HepG2 (cell line): ENCODE results near the gene EYA2. TPM values are rescaled to one million over a fixed set of nuclear protein-coding genes. Genes with fewer than 3 reads are reported as not detected.

ENCODE experiments used
- ATAC-seq: fragments of 200-7000 bp; cut with Tn5 transposase; 3 replicates; pipeline ENCODE4 v1.9.1; 2020; ENCODE audit warnings: mild to moderate bottlenecking, moderate library complexity
- BruUV-seq: library from RNA; stranded (reverse); fragments of 400-500 nt; replicated peaks from 2 replicates; lab custom pipeline; 2021; lab: Mats Ljungman, UMichigan
- CTCF ChIA-PET: fragments of 300-600 bp; formaldehyde crosslinking; extraction: SDS; loops from one replicate; lab custom pipeline; 2021; ENCODE audit warnings: low total read pairs, inconsistent platforms, low intra/inter-chr PET ratio; lab: Yijun Ruan, JAX
- POLR2A ChIA-PET: fragments of 350-600 bp; sonication (Branson Sonifier 250); formaldehyde crosslinking; loops from one replicate; lab custom pipeline; 2020; ENCODE audit warnings: antibody characterized with exemption, inconsistent platforms; lab: Yijun Ruan, JAX
- DNase-seq: peaks from one replicate; pipeline ENCODE4 v3.0.0-alpha.2; 2015; ENCODE audit warnings: low spot score
- FAIRE-seq: peaks from 3 replicates; lab custom pipeline; 2011; peaks lifted over from hg19 to GRCh38; lab: Jason Lieb, UNC
- H2AFZ ChIP-seq: one replicate; pipeline ENCODE4 v1.6.1; 2011; ENCODE audit warnings: low read length, inconsistent platforms
- H3K27ac ChIP-seq: fragments of 300-600 bp; 3 replicates; pipeline ENCODE4 v1.8.0; 2011; ENCODE audit warnings: mixed run types, mild to moderate bottlenecking, mixed read lengths, low read length, inconsistent platforms; ENCODE audit not compliant: insufficient read depth; ENCODE audit errors: extremely low read length
- H3K27me3 ChIP-seq, 2 experiments: fragments of 200-600 bp in 1 of 2; 2 replicates in 1 of 2; 3 replicates in 1 of 2; pipeline versions ENCODE4 v1.6.0 to v1.8.0; 2011; ENCODE audit warnings: low read length in 2 of 2, mild to moderate bottlenecking in 2 of 2, moderate library complexity in 2 of 2, inconsistent platforms in 1 of 2; ENCODE audit not compliant: insufficient read depth in 2 of 2, control insufficient read depth in 1 of 2
- H3K36me3 ChIP-seq, 2 experiments: fragments of 200-600 bp in 1 of 2; replicated peaks in 1 of 2; 2 replicates in 1 of 2; 3 replicates in 1 of 2; pipeline versions ENCODE4 v1.5.1 to v1.8.0; 2011; ENCODE audit warnings: low read length in 2 of 2, inconsistent platforms in 1 of 2; ENCODE audit not compliant: insufficient read depth in 2 of 2, control insufficient read depth in 1 of 2
- H3K4me1 ChIP-seq: 2 replicates; pipeline ENCODE4 v1.5.1; 2012; ENCODE audit warnings: low read length, inconsistent platforms; ENCODE audit not compliant: insufficient read depth
- H3K4me2 ChIP-seq: 2 replicates; pipeline ENCODE4 v1.6.0; 2011; ENCODE audit warnings: low read depth, low read length, inconsistent platforms
- H3K4me3 ChIP-seq, 3 experiments: fragments of 200-600 bp in 1 of 3; sonication (generic), shearing (Covaris generic) in 1 of 3; replicated peaks in 1 of 3; 2 replicates each; pipeline ENCODE4 v1.5.1; 2011 to 2016; ENCODE audit warnings: low read length in 3 of 3, inconsistent platforms in 2 of 3, low read depth in 2 of 3, mild to moderate bottlenecking in 2 of 3, control low read depth in 1 of 3, mixed read lengths in 1 of 3; ENCODE audit not compliant: insufficient read depth in 1 of 3
- H3K79me2 ChIP-seq: one replicate; pipeline ENCODE4 v1.6.1; 2011; ENCODE audit warnings: low read length, inconsistent platforms; ENCODE audit not compliant: insufficient read depth
- H3K9ac ChIP-seq: 2 replicates; pipeline ENCODE4 v1.6.0; 2011; ENCODE audit warnings: mild to moderate bottlenecking, low read depth, low read length, inconsistent platforms; ENCODE audit not compliant: insufficient read depth
- H3K9me3 ChIP-seq: 2 replicates; pipeline ENCODE4 v1.5.1; 2012; ENCODE audit warnings: mild to moderate bottlenecking, low read length
- H4K20me1 ChIP-seq: 2 replicates; pipeline ENCODE4 v1.6.0; 2011; ENCODE audit warnings: inconsistent platforms, mild to moderate bottlenecking, low read length, moderate library complexity; ENCODE audit not compliant: insufficient read depth
- AHR ChIP-seq: IDR thresholded peaks from 2 replicates; pipeline ENCODE4 v1.6.1; 2018; ENCODE audit warnings: missing genetic modification reagents, missing compliant biosample characterization
- CENPX ChIP-seq: sonication (generic); formaldehyde crosslinking; IDR thresholded peaks from 2 replicates; pipeline ENCODE4 v1.9.0; 2021; ENCODE audit warnings: mild to moderate bottlenecking, missing genetic modification reagents, moderate library complexity
- IKZF4 ChIP-seq: sonication (generic); formaldehyde crosslinking; IDR thresholded peaks from 2 replicates; pipeline ENCODE4 v1.5.1; 2020; ENCODE audit warnings: borderline replicate concordance, mild to moderate bottlenecking, low read depth, missing genetic modification reagents; ENCODE audit errors: not compliant biosample characterization
- KLF6 ChIP-seq: IDR thresholded peaks from 2 replicates; pipeline ENCODE4 v1.8.0; 2016; ENCODE audit warnings: missing biosample characterization, missing genetic modification reagents
- NAIF1 ChIP-seq: sonication (generic); formaldehyde crosslinking; IDR thresholded peaks from 2 replicates; pipeline ENCODE4 v1.5.0; 2020; ENCODE audit warnings: mild to moderate bottlenecking, missing genetic modification reagents, borderline replicate concordance
- REXO4 ChIP-seq: sonication (generic); formaldehyde crosslinking; IDR thresholded peaks from 2 replicates; pipeline ENCODE4 v1.8.0; 2022; ENCODE audit warnings: missing genetic modification reagents, mild to moderate bottlenecking, borderline replicate concordance
- TAF15 ChIP-seq: fragments of 200-400 bp; formaldehyde crosslinking; IDR thresholded peaks from one replicate; pipeline ENCODE4 v1.6.1; 2018; ENCODE audit warnings: mild to moderate bottlenecking, low read depth, low read length; ENCODE audit not compliant: poor library complexity, severe bottlenecking
- TBP ChIP-seq: sonication (generic); formaldehyde crosslinking; IDR thresholded peaks from 2 replicates; pipeline ENCODE4 v1.5.0; 2020; ENCODE audit warnings: missing genetic modification reagents
- ZMYM3 ChIP-seq: sonication (generic); formaldehyde crosslinking; IDR thresholded peaks from 2 replicates; pipeline ENCODE4 v1.5.1; 2020; ENCODE audit warnings: mild to moderate bottlenecking, missing genetic modification reagents
- ZNF24 ChIP-seq: fragments of 450-650 bp; IDR thresholded peaks from 2 replicates; pipeline ENCODE4 v1.6.1; 2017; ENCODE audit warnings: antibody characterized with exemption, mild to moderate bottlenecking
- ZNF331 ChIP-seq: sonication (generic); formaldehyde crosslinking; IDR thresholded peaks from 2 replicates; pipeline ENCODE4 v1.4.0; 2020; ENCODE audit warnings: missing genetic modification reagents
- ZNF383 ChIP-seq: sonication (generic); formaldehyde crosslinking; IDR thresholded peaks from 2 replicates; pipeline ENCODE4 v1.4.0; 2020; ENCODE audit warnings: missing genetic modification reagents, mild to moderate bottlenecking, borderline replicate concordance
- ZNF543 ChIP-seq: sonication (generic); formaldehyde crosslinking; IDR thresholded peaks from 2 replicates; pipeline ENCODE4 v1.4.0; 2020; ENCODE audit warnings: mild to moderate bottlenecking, missing genetic modification reagents
- ZNF672 ChIP-seq: sonication (generic); formaldehyde crosslinking; IDR thresholded peaks from 2 replicates; pipeline ENCODE4 v1.8.1; 2022; ENCODE audit warnings: missing genetic modification reagents
- ZNF749 ChIP-seq: sonication (generic); formaldehyde crosslinking; IDR thresholded peaks from 2 replicates; pipeline ENCODE4 v1.8.0; 2022; ENCODE audit warnings: mild to moderate bottlenecking, missing genetic modification reagents, moderate library complexity, borderline replicate concordance
- ZNF782 ChIP-seq: sonication (generic); formaldehyde crosslinking; IDR thresholded peaks from 2 replicates; pipeline ENCODE4 v1.4.0; 2020; ENCODE audit warnings: missing genetic modification reagents, mild to moderate bottlenecking, borderline replicate concordance
- WGBS: methylation state at CpG from one replicate; pipeline ENCODE4 v1.1.6; 2017; ENCODE audit warnings: low lambda C conversion rate; 5-methylcytosine and 5-hydroxymethylcytosine counted together
- in situ Hi-C: cut with HindIII; loops from 2 replicates; pipeline ENCODE4 v1.10.0; 2017; ENCODE audit warnings: low pct_unique_long_range_greater_than_20kb; ENCODE audit not compliant: extremely low pct_ligation_motif_present
- intact Hi-C: fragments of 100-400 bp; cut with micrococcal nuclease; formaldehyde crosslinking; loops from one replicate; pipeline ENCODE4 v1.10.0; 2022; ENCODE audit not compliant: unreplicated experiment
- polyA plus RNA-seq, 8 experiments: library from polyadenylated mRNA; depleted of rRNA in 3 of 8; stranded (reverse) in 7 of 8; unstranded in 1 of 8; fragments of >200 nt; fragmentation: Illumina TruSeq in 4 of 8; extraction: Trizol in 4 of 8; gene quantifications; 2 replicates each; pipeline versions ENCODE4 v1.2.1 to v1.2.3, GENCODE V29; 2011 to 2016; ENCODE audit warnings: low read depth in 4 of 8, missing spikeins in 1 of 8, mixed read lengths in 1 of 8; ENCODE audit not compliant: insufficient read depth in 1 of 8
- total RNA-seq, 5 experiments: library from RNA; depleted of rRNA; stranded (reverse); fragments of >200 nt; fragmentation: Illumina TruSeq; extraction: Trizol; gene quantifications; 2 replicates each; pipeline ENCODE4 v1.2.3, GENCODE V29; 2016; ENCODE audit warnings: low read depth in 1 of 5
- TF ChIP-seq, protein P1 (sequence below): sonication (generic); formaldehyde crosslinking; IDR thresholded peaks from 2 replicates; pipeline ENCODE4 v1.4.0; 2020; ENCODE audit warnings: missing genetic modification reagents
- TF ChIP-seq, protein P2 (sequence below): sonication (generic); formaldehyde crosslinking; IDR thresholded peaks from 2 replicates; pipeline ENCODE4 v1.5.1; 2020; ENCODE audit warnings: missing genetic modification reagents, mild to moderate bottlenecking, borderline replicate concordance

Gene EYA2
- total and polyA plus RNA-seq, 2 of the 13 experiments (the other 11 are each of a cell fraction or from before 2014, with no cell fraction given) = not detected

DNA sequence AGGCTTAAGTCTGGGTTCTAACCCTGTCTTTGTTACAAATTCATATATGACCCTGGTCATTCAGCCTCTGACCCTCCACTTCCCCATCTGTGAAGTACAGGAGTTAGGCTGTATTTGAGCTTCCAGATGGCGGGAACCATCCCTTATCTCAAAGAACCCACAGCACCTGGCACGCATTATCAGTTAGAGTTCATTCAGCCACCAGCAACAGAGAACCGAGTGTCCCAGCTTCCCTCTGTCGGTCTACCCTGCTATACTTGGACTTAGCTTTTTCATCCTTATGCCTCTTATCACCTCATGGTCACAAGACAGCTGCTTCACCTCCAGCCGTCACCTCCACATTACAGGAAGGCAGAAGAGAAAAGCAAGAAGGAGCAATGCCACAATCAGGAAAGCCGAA lies 147.8 kb downstream of the EYA2 start (continued):
- TF ChIP-seq, protein P1, sequence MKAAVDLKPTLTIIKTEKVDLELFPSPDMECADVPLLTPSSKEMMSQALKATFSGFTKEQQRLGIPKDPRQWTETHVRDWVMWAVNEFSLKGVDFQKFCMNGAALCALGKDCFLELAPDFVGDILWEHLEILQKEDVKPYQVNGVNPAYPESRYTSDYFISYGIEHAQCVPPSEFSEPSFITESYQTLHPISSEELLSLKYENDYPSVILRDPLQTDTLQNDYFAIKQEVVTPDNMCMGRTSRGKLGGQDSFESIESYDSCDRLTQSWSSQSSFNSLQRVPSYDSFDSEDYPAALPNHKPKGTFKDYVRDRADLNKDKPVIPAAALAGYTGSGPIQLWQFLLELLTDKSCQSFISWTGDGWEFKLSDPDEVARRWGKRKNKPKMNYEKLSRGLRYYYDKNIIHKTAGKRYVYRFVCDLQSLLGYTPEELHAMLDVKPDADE (CRISPR knock-in tag) = no peak

DNA sequence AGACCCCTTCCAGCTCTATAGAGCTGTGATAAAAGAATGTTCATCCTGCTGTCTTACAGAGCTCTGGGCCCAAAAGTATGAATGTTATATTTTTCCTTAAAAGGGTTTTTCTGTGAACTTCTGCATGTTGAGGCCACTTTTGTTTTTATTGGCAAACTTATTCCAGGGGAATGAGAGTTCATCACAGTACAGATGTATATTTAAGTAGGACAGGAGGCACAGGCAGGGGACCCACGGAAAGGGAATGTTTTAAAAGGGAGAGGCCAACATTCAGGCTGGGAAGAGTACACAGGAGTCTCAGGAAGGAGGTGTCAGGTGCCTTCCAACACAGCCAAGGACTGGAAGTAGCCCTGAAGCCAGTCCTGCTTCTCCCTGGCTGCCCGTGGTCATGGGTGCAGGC lies 148.4 kb downstream of the EYA2 start:
- H3K9ac ChIP-seq = no peak overlapping the region

DNA sequence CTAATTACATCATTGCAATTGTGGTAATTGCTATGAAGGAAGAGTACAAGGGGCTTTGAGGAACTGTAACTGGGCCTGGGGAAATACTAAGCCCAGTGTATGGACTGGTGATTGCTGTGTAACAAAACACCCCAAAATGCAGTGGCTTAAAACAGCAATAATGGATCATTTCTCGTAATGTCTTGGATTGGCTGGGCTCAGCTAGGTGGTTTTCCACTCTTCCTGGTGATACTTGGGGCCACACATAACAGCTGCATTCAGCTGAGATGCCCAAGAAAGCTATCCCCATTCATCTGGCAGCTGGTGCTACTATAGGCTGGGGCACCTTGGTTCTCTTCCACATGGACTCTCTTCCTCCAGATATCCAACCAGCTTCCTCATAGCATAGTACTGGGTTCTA lies 150.3 kb downstream of the EYA2 start:
- 17% methylated on average over 1 of the region's 1 CpG for WGBS

More for the DNA sequence above, 148.4 kb downstream of the EYA2 start:
- TF ChIP-seq NAIF1 (no peak), AHR (CRISPR knock-in tag) (no peak), REXO4 (no peak), ZNF749 (CRISPR knock-in tag) (no peak), ZNF383 (no peak), IKZF4 (CRISPR knock-in tag) (no peak), ZNF24 (no peak), ZNF543 (CRISPR knock-in tag) (no peak), ZMYM3 (CRISPR knock-in tag) (no peak), CENPX (CRISPR knock-in tag) (no peak), ZNF672 (no peak)
- ChIA-PET POLR2A (no interaction called here), CTCF (no interaction called here)
- Histone ChIP-seq H3K27ac (no peak overlapping the region), H3K4me2 (no peak overlapping the region), H3K9me3 (no peaks in the 10 kb centered on the region), H3K4me1 (no peaks in the 10 kb centered on the region), H2AFZ (no peak overlapping the region), H4K20me1 (no peaks in the 10 kb centered on the region), H3K27me3 (peaks cover 2 to 25% of the 10 kb centered on the region in 2 experiments; a peak in 4 of 5 replicates), H3K36me3 (no peaks in the 10 kb centered on the region), H3K79me2 (no peaks in the 10 kb centered on the region), H3K4me3 (no peak overlapping the region)
- FAIRE-seq (no peak), DNase-seq (no peak), ATAC-seq (no peak)
- in situ Hi-C loops (no loop called here), intact Hi-C loops (no loop called here)
- 23% methylated on average over 2 of the region's 2 CpGs for WGBS
- BruUV-seq = no TSS peak

More for the DNA sequence above, 150.3 kb downstream of the EYA2 start:
- H3K4me3 ChIP-seq = no peak overlapping the region
- no peaks in the 10 kb centered on the region for H3K36me3 ChIP-seq
- peaks cover 3 to 24% of the 10 kb centered on the region in 2 experiments; a peak in 4 of 5 replicates for H3K27me3 ChIP-seq
- BruUV-seq = no TSS peak
- in situ Hi-C loops (no loop called here), intact Hi-C loops (no loop called here)
- no peaks in the 10 kb centered on the region for H3K9me3 ChIP-seq
- TF ChIP-seq KLF6 (no peak), TBP (CRISPR knock-in tag) (no peak), TAF15 (no peak), ZNF331 (CRISPR knock-in tag) (peak; percentile 98), ZNF782 (CRISPR knock-in tag) (no peak)
- TF ChIP-seq, protein P2, sequence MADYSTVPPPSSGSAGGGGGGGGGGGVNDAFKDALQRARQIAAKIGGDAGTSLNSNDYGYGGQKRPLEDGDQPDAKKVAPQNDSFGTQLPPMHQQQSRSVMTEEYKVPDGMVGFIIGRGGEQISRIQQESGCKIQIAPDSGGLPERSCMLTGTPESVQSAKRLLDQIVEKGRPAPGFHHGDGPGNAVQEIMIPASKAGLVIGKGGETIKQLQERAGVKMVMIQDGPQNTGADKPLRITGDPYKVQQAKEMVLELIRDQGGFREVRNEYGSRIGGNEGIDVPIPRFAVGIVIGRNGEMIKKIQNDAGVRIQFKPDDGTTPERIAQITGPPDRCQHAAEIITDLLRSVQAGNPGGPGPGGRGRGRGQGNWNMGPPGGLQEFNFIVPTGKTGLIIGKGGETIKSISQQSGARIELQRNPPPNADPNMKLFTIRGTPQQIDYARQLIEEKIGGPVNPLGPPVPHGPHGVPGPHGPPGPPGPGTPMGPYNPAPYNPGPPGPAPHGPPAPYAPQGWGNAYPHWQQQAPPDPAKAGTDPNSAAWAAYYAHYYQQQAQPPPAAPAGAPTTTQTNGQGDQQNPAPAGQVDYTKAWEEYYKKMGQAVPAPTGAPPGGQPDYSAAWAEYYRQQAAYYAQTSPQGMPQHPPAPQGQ (CRISPR knock-in tag) = no peak
- H3K79me2 ChIP-seq = no peaks in the 10 kb centered on the region
- no peak overlapping the region for H3K27ac ChIP-seq
- no peaks in the 10 kb centered on the region for H3K4me1 ChIP-seq
- ChIA-PET CTCF (no interaction called here), POLR2A (no interaction called here)
- H2AFZ ChIP-seq = no peak overlapping the region
- no peaks in the 10 kb centered on the region for H4K20me1 ChIP-seq
- DNase-seq (no peak), ATAC-seq (no peak), FAIRE-seq (no peak)
- H3K4me2 ChIP-seq = no peak overlapping the region
- H3K9ac ChIP-seq = no peak overlapping the region
